K562 (cell line): Measurements from ENCODE around the gene MINDY4. TPM values are rescaled to one million over a fixed set of nuclear protein-coding genes. Genes with fewer than 3 reads are reported as not detected.

Source experiments
- BCOR ChIP-seq: fragments of 450-650 bp; IDR thresholded peaks from 2 replicates; pipeline ENCODE4 v1.6.1; 2016
- BHLHE40 ChIP-seq: IDR thresholded peaks from 2 replicates; pipeline ENCODE4 v1.6.1; 2011; ENCODE audit warnings: low read length, improper control_type of control experiment
- CREB1 ChIP-seq, 2 experiments: sonication (generic) in 1 of 2; formaldehyde crosslinking in 1 of 2; IDR thresholded peaks; 2 replicates each; pipeline versions ENCODE4 v1.6.1 to v1.8.0; 2012 to 2022; ENCODE audit warnings: inconsistent platforms in 1 of 2, mild to moderate bottlenecking in 1 of 2, missing genetic modification reagents in 1 of 2, moderate library complexity in 1 of 2
- E2F3 ChIP-seq: fragments of 250-450 bp; sonication (Bioruptor Pico); IDR thresholded peaks from 2 replicates; pipeline ENCODE4 v1.4.0; 2020; ENCODE audit warnings: mild to moderate bottlenecking
- FOSL1 ChIP-seq: fragments of 200-800 bp; sonication (Bioruptor generic); conservative IDR thresholded peaks from 2 replicates; pipeline ENCODE4 v1.6.1; 2016; ENCODE audit warnings: missing genetic modification characterization, missing compliant biosample characterization
- GATA2 ChIP-seq: sonication (generic); formaldehyde crosslinking; IDR thresholded peaks from 2 replicates; pipeline ENCODE4 v1.4.0; 2020; ENCODE audit warnings: mild to moderate bottlenecking, missing genetic modification reagents
- KLF10 ChIP-seq: fragments of 250-450 bp; sonication (Bioruptor Pico); IDR thresholded peaks from 2 replicates; pipeline ENCODE4 v1.6.1; 2021; ENCODE audit warnings: matching md5 sums
- LEF1 ChIP-seq: fragments of 450-650 bp; IDR thresholded peaks from 2 replicates; pipeline ENCODE4 v1.6.1; 2016; ENCODE audit warnings: mild to moderate bottlenecking
- MECOM ChIP-seq: fragments of 250-450 bp; sonication (Bioruptor Pico); IDR thresholded peaks from 2 replicates; pipeline ENCODE4 v1.8.0; 2022; ENCODE audit warnings: inconsistent platforms
- MXI1 ChIP-seq: IDR thresholded peaks from 2 replicates; pipeline ENCODE4 v1.6.1; 2011; ENCODE audit warnings: low read depth, mild to moderate bottlenecking, improper control_type of control experiment, low read length
- NBN ChIP-seq: fragments of 450-650 bp; IDR thresholded peaks from 2 replicates; pipeline ENCODE4 v1.6.1; 2016; ENCODE audit warnings: low read depth, mild to moderate bottlenecking
- PCBP2 ChIP-seq: fragments of 200-400 bp; formaldehyde crosslinking; IDR thresholded peaks from 2 replicates; pipeline ENCODE4 v1.6.1; 2018; ENCODE audit warnings: low read length, low read depth, mild to moderate bottlenecking, moderate library complexity; ENCODE audit not compliant: poor library complexity, severe bottlenecking
- SMARCA4 ChIP-seq: fragments of 450-650 bp; IDR thresholded peaks from 2 replicates; pipeline ENCODE4 v1.6.1; 2016
- TEAD4 ChIP-seq, 2 experiments: sonication (generic) in 1 of 2; formaldehyde crosslinking in 1 of 2; IDR thresholded peaks; 2 replicates each; pipeline versions ENCODE4 v1.6.1 to v1.8.0; 2012 to 2022; ENCODE audit warnings: borderline replicate concordance in 1 of 2, inconsistent platforms in 1 of 2, low read length in 1 of 2, mild to moderate bottlenecking in 1 of 2, missing genetic modification reagents in 1 of 2
- ZBTB7A ChIP-seq: IDR thresholded peaks from 2 replicates; pipeline ENCODE4 v1.6.1; 2011; ENCODE audit warnings: low read depth, mild to moderate bottlenecking, low read length, moderate library complexity, borderline replicate concordance; ENCODE audit not compliant: control insufficient read depth
- ZKSCAN3 ChIP-seq: fragments of 250-450 bp; sonication (Bioruptor Pico); IDR thresholded peaks from 2 replicates; pipeline ENCODE4 v1.4.0; 2020
- ZNF583 ChIP-seq: fragments of 250-450 bp; sonication (Bioruptor Pico); IDR thresholded peaks from 2 replicates; pipeline ENCODE4 v1.4.0; 2020
- ZNF592 ChIP-seq: fragments of 450-650 bp; IDR thresholded peaks from 2 replicates; pipeline ENCODE4 v1.6.1; 2017; ENCODE audit warnings: antibody characterized with exemption, mild to moderate bottlenecking
- ZNF668 ChIP-seq: fragments of 250-450 bp; sonication (Bioruptor Pico); IDR thresholded peaks from 2 replicates; pipeline ENCODE4 v1.8.0; 2022; ENCODE audit warnings: mild to moderate bottlenecking, inconsistent platforms
- ZNF696 ChIP-seq: fragments of 250-450 bp; sonication (Bioruptor Pico); conservative IDR thresholded peaks from 2 replicates; pipeline ENCODE4 v1.4.0; 2020; ENCODE audit warnings: mild to moderate bottlenecking, moderate library complexity
- ZSCAN29 ChIP-seq: fragments of 450-650 bp; IDR thresholded peaks from 2 replicates; pipeline ENCODE4 v1.6.1; 2017
- polyA plus RNA-seq, 8 experiments: library from polyadenylated mRNA; depleted of rRNA in 4 of 8; stranded (reverse) in 5 of 8; unstranded in 3 of 8; fragments of >200 nt; fragmentation: Nextera tagmentation in 2 of 8; fragmentation: Illumina TruSeq in 1 of 8; extraction: Ambion mirVana in 2 of 8; extraction: Trizol in 1 of 8; gene quantifications; 2 replicates each; pipeline versions ENCODE4 v1.2.1 to v1.2.3, GENCODE V29; 2011 to 2014; ENCODE audit warnings: inconsistent platforms in 1 of 8, missing spikeins in 1 of 8
- total RNA-seq, 7 experiments: library from RNA; depleted of rRNA in 6 of 7; stranded (reverse); fragments of >200 nt in 6 of 7; fragmentation: Illumina TruSeq in 2 of 7; extraction: Trizol in 2 of 7; gene quantifications; 2 replicates each; pipeline versions ENCODE4 v1.2.1 to v1.2.3, GENCODE V29; 2011 to 2021; ENCODE audit warnings: low replicate concordance in 1 of 7
- TF ChIP-seq, protein P1 (sequence below): fragments of 450-650 bp; formaldehyde crosslinking; IDR thresholded peaks from 2 replicates; pipeline ENCODE4 v1.4.0; 2020; ENCODE audit warnings: mild to moderate bottlenecking
- TF ChIP-seq, protein P2 (sequence below): fragments of 450-650 bp; IDR thresholded peaks from 2 replicates; pipeline ENCODE4 v1.6.1; 2016

The MINDY4 gene
- total and polyA plus RNA-seq, 9 of the 15 experiments (the other 6 are each of a cell fraction or from before 2014, with no cell fraction given) = 2.1 to 16.7 (median 11.0) TPM

- TF ChIP-seq SMARCA4 (peak; percentile 100), ZKSCAN3 (CRISPR knock-in tag) (no peak), FOSL1 (tag) (peak; percentile 84), E2F3 (CRISPR knock-in tag) (no peak), BCOR (peak; percentile 93), CREB1 (IDR thresholded peaks at IDR 0.05) (peak; percentile 75; the same call in 1 of the 2 replicates), CREB1 (CRISPR knock-in tag; IDR thresholded peaks at IDR 0.05) (no peak), ZNF696 (CRISPR knock-in tag) (no peak), KLF10 (CRISPR knock-in tag) (no peak), PCBP2 (no peak), MXI1 (peak; percentile 24), ZNF592 (peak; percentile 85), LEF1 (peak; percentile 99), TEAD4 (IDR thresholded peaks at IDR 0.05; ENCODE audit: low read length) (peak; percentile 100), TEAD4 (CRISPR knock-in tag; IDR thresholded peaks at IDR 0.05; ENCODE audit: borderline replicate concordance) (no peak), ZNF668 (CRISPR knock-in tag) (no peak), NBN (peak; percentile 98), MECOM (CRISPR knock-in tag) (0 out of 2 replicates have a peak, but pooled peaks have one; percentile 9), ZSCAN29 (0 out of 2 replicates have a peak, but pooled peaks have one; percentile 22), ZNF583 (CRISPR knock-in tag) (peak; percentile 56; the same call in 1 of the 2 replicates), GATA2 (CRISPR knock-in tag) (peak; percentile 96), BHLHE40 (peak; percentile 24; the same call in 1 of the 2 replicates), ZBTB7A (peak; percentile 85)
- TF ChIP-seq, protein P1, sequence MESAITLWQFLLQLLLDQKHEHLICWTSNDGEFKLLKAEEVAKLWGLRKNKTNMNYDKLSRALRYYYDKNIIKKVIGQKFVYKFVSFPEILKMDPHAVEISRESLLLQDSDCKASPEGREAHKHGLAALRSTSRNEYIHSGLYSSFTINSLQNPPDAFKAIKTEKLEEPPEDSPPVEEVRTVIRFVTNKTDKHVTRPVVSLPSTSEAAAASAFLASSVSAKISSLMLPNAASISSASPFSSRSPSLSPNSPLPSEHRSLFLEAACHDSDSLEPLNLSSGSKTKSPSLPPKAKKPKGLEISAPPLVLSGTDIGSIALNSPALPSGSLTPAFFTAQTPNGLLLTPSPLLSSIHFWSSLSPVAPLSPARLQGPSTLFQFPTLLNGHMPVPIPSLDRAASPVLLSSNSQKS (CRISPR knock-in tag) = no peak
- TF ChIP-seq, protein P2, sequence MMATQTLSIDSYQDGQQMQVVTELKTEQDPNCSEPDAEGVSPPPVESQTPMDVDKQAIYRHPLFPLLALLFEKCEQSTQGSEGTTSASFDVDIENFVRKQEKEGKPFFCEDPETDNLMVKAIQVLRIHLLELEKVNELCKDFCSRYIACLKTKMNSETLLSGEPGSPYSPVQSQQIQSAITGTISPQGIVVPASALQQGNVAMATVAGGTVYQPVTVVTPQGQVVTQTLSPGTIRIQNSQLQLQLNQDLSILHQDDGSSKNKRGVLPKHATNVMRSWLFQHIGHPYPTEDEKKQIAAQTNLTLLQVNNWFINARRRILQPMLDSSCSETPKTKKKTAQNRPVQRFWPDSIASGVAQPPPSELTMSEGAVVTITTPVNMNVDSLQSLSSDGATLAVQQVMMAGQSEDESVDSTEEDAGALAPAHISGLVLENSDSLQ = no peak; the same call in 1 of the 2 replicates
Observed at GRCh38 chr7:30761214-30762156, 9.7 kb upstream of the MINDY4 start (continued).
